ENCODE results near the gene IMPA2. TPM values are rescaled to one million over a fixed set of nuclear protein-coding genes. Genes with fewer than 3 reads are reported as not detected.

The IMPA2 gene
- total and polyA plus RNA-seq, 2 of the 8 experiments (the other 6 are each of a cell fraction or from before 2014, with no cell fraction given): 102 to 140 TPM

DNA sequence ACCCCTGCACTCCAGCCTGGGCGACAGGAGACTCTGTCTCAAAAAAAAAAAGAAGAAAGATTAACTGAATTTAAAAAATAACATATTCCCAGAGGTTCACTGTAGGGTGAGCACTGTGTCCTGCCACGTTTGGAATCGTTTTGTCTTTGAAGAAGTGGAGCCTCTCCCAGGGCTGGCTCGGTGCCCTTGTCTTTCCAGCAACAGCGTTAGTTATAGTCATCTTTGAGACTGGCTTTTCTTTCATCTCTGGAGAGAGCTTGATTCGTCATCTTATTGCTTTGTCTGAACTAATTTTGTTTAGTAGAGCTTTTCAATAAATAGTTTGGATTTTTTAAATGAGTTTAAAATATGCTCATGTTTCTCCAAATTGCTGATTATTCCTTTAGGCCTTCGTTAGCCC is 50.5 kb downstream of the IMPA2 start (continued):
- no peak for TF ChIP-seq TCF12 (IDR thresholded peaks at IDR 0.05; ENCODE audit: low read depth, low read length)
- no peak for TF ChIP-seq CEBPB (IDR thresholded peaks at IDR 0.05; ENCODE audit: low read depth, low read length)
- TF ChIP-seq TAF7 (optimal IDR thresholded peaks at IDR 0.05; ENCODE audit: borderline replicate concordance, low read depth, low read length): no peak
- TF ChIP-seq ZNF274 (IDR thresholded peaks at IDR 0.05; ENCODE audit: borderline replicate concordance, extremely low read depth, low read length): no peak
- no peak for TF ChIP-seq CTBP2 (IDR thresholded peaks at IDR 0.05; ENCODE audit: borderline replicate concordance, insufficient read depth, insufficient read length, low read length)
- TF ChIP-seq EZH2 (IDR thresholded peaks at IDR 0.05; ENCODE audit: low read depth, low read length, severe bottlenecking): no peak

All from H1 (cell line).